Epithelial cell of esophagus (primary cell): Measurements from ENCODE around the gene SWSAP1.

Experiments
- DNase-seq: peaks from one replicate; pipeline ENCODE4 v3.0.0; 2010; ENCODE audit warnings: low read depth
- H3K4me3 ChIP-seq: 2 replicates; pipeline ENCODE4 v1.5.1; 2011; ENCODE audit warnings: mild to moderate bottlenecking, low read length, control low read depth
- CTCF ChIP-seq: IDR thresholded peaks from 2 replicates; pipeline ENCODE4 v1.5.1; 2011; ENCODE audit warnings: low read depth, mild to moderate bottlenecking, low read length, control low read depth, inconsistent platforms; ENCODE audit not compliant: insufficient read depth; ENCODE audit errors: missing control alignments

The SWSAP1 gene

GRCh38 chr19:11380653-11381537 lies 6.4 kb downstream of the SWSAP1 start:
- peak; percentile 62 for TF ChIP-seq CTCF

GRCh38 chr19:11382898-11383705 lies 8.6 kb downstream of the SWSAP1 start:
- peak overlapping the region; percentile 11 for H3K4me3 ChIP-seq
- TF ChIP-seq CTCF, result peak; percentile 67
- DNase-seq, result peak; percentile 30

More at GRCh38 chr19:11380653-11381537, 6.4 kb downstream of the SWSAP1 start:
- peak overlapping the region; percentile 53 for H3K4me3 ChIP-seq
- peak; percentile 98 for DNase-seq

- H3K4me3 ChIP-seq, result no peak overlapping the region
- no peak for DNase-seq
- TF ChIP-seq CTCF, result no peak
Observed at GRCh38 chr19:11383706-11384048, 9.2 kb downstream of the SWSAP1 start.

GRCh38 chr19:11384778-11385129 lies 10.3 kb downstream of the SWSAP1 start:
- H3K4me3 ChIP-seq, result no peak overlapping the region
- DNase-seq, result no peak
- TF ChIP-seq CTCF, result no peak

GRCh38 chr19:11387162-11388034 lies 12.9 kb downstream of the SWSAP1 start:
- H3K4me3 ChIP-seq, result no peak overlapping the region
- DNase-seq, result no peak
- no peak for TF ChIP-seq CTCF

GRCh38 chr19:11390359-11390758 lies 15.9 kb downstream of the SWSAP1 start:
- TF ChIP-seq CTCF, result no peak
- H3K4me3 ChIP-seq, result no peak overlapping the region
- DNase-seq, result no peak
